Activated B cell treated with CpG ODN at 0.5 μM for 24 hours (primary cell): ENCODE results near the gene GTPBP1. TPM values are rescaled to one million over a fixed set of nuclear protein-coding genes. Genes with fewer than 3 reads are reported as not detected.

Experiments used
- ATAC-seq: fragments of 200-7000 bp; cut with Tn5 transposase; one replicate; pipeline ENCODE4 v1.10.0; 2021; ENCODE audit warnings: low read depth, mild to moderate bottlenecking, moderate library complexity
- CTCF ChIA-PET: fragments of 350-600 bp; sonication (Branson Sonifier 250); formaldehyde crosslinking; loops from one replicate; lab custom pipeline; 2021; ENCODE audit warnings: antibody characterized with exemption; lab: Charles Lee
- POLR2A ChIA-PET: fragments of 350-600 bp; sonication (Branson Sonifier 250); formaldehyde crosslinking; loops from one replicate; lab custom pipeline; 2021; ENCODE audit warnings: antibody characterized with exemption; lab: Charles Lee
- DNase-seq: peaks from one replicate; pipeline ENCODE4 v3.0.0; 2022
- H3K27ac Mint-ChIP-seq: one replicate; pipeline ENCODE4 v1.8.0; 2020; ENCODE audit warnings: mixed read lengths
- H3K27me3 Mint-ChIP-seq: one replicate; pipeline ENCODE4 v1.8.0; 2021; ENCODE audit warnings: mixed read lengths
- H3K36me3 Mint-ChIP-seq: one replicate; pipeline ENCODE4 v1.8.0; 2021; ENCODE audit warnings: low read depth, mixed read lengths
- H3K4me1 Mint-ChIP-seq: one replicate; pipeline ENCODE4 v1.8.0; 2021; ENCODE audit warnings: mixed read lengths
- H3K4me3 Mint-ChIP-seq: one replicate; pipeline ENCODE4 v1.8.0; 2020; ENCODE audit warnings: mild to moderate bottlenecking, mixed read lengths
- H3K9me3 Mint-ChIP-seq: one replicate; pipeline ENCODE4 v1.8.0; 2020; ENCODE audit warnings: mixed read lengths
- intact Hi-C: fragments of 100-400 bp; cut with micrococcal nuclease; formaldehyde crosslinking; loops from one replicate; pipeline ENCODE4 v1.15.1; 2024
- total RNA-seq: library from RNA; stranded (reverse); gene quantifications from 2 replicates; pipeline ENCODE4 v1.2.3, GENCODE V29; 2022
- TF ChIP-seq, protein P1 (sequence below): fragments of 200-600 bp; IDR thresholded peaks from one replicate; pipeline ENCODE4 v1.8.0; 2022; ENCODE audit warnings: antibody characterized with exemption, mild to moderate bottlenecking

The GTPBP1 gene
- total RNA-seq, 1 donor from 2014 or later: 103 TPM

DNA sequence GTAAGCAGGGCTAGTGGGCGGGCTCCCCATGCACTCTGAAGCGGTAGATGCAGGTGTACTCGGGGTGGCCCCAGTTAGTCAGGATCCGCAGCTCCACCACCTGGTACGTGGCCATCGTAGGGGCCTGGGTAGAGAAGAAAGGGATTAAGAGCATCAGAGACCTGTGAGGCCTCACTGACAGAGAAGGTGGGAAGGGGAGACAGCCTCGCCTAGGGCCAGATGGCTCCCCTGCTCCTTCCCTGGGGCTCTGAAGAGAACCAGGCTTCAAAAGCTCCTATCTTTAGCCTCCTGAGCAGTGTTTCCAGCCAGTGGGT, 30.5 kb downstream of the GTPBP1 start:
- intact Hi-C loops: no loop called here
- ATAC-seq (no peak), DNase-seq (no peak)
- H3K27me3 Mint-ChIP-seq: no peaks in the 10 kb centered on the region
- POLR2A ChIA-PET: interaction anchor here (1.2 to 5.5 kb wide), 3 partner anchors 12 to 27 kb away, joined by 3 to 37 read pairs (median 8); no protein-coding TSS in a partner anchor
- peak overlapping the region; percentile 65 for H3K27ac Mint-ChIP-seq
- H3K9me3 Mint-ChIP-seq: no peaks in the 10 kb centered on the region
- peaks cover 26% of the 10 kb centered on the region for H3K4me1 Mint-ChIP-seq
- H3K36me3 Mint-ChIP-seq: peaks cover 94% of the 10 kb centered on the region
- TF ChIP-seq, protein P1, sequence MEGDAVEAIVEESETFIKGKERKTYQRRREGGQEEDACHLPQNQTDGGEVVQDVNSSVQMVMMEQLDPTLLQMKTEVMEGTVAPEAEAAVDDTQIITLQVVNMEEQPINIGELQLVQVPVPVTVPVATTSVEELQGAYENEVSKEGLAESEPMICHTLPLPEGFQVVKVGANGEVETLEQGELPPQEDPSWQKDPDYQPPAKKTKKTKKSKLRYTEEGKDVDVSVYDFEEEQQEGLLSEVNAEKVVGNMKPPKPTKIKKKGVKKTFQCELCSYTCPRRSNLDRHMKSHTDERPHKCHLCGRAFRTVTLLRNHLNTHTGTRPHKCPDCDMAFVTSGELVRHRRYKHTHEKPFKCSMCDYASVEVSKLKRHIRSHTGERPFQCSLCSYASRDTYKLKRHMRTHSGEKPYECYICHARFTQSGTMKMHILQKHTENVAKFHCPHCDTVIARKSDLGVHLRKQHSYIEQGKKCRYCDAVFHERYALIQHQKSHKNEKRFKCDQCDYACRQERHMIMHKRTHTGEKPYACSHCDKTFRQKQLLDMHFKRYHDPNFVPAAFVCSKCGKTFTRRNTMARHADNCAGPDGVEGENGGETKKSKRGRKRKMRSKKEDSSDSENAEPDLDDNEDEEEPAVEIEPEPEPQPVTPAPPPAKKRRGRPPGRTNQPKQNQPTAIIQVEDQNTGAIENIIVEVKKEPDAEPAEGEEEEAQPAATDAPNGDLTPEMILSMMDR: no peak
- CTCF ChIA-PET: interaction anchor here (1.1 kb wide), 1 partner anchor 11 kb away, joined by 5 read pairs; no protein-coding TSS in a partner anchor
- H3K4me3 Mint-ChIP-seq: no peak overlapping the region

DNA sequence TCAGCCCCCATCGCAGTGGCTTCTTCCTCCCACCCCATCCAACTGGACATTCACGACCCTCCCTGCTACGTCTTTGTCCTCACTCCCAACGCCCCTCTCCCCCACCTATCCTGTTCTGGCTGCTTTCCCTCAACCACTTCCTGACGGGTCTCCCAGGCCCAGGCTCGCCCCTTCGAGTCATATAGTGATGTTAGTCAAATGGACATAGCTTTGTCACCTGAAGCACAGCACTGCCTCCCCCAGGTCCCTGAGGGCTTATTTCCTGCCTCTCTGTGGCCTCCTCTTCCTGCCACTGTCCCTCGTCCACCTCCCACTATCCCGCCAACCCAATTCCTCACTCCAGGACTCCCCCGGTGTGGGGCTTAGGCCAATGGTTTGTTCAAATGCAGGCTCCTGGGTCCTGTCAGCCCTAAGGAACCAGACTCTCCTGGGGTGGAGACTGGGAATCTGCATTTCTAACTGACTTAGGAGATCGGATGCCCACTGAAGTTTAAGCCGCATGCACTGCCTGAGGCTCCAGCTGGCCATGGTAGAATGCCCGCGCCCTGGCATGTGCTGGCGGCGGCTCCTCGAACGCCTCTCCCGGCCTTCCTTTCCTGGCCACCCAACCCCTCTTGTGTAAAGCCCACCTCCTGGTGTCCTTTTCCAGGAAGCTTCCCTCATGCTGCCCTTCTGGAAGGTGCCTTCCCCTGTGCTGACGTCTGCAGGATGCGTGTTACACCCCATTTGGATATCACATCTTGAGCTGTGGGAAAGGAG, 31.7 kb downstream of the GTPBP1 start:
- TF ChIP-seq, protein P1: no peak
- ChIA-PET POLR2A (no interaction called here), CTCF (no interaction called here)
- Mint-ChIP-seq H3K4me3 (no peak overlapping the region), H3K4me1 (peaks cover 26% of the 10 kb centered on the region), H3K27ac (peak overlapping the region; percentile 69), H3K9me3 (no peaks in the 10 kb centered on the region), H3K27me3 (no peaks in the 10 kb centered on the region), H3K36me3 (peaks cover 94% of the 10 kb centered on the region)
- intact Hi-C loops: no loop called here
- ATAC-seq (no peak), DNase-seq (no peak)

DNA sequence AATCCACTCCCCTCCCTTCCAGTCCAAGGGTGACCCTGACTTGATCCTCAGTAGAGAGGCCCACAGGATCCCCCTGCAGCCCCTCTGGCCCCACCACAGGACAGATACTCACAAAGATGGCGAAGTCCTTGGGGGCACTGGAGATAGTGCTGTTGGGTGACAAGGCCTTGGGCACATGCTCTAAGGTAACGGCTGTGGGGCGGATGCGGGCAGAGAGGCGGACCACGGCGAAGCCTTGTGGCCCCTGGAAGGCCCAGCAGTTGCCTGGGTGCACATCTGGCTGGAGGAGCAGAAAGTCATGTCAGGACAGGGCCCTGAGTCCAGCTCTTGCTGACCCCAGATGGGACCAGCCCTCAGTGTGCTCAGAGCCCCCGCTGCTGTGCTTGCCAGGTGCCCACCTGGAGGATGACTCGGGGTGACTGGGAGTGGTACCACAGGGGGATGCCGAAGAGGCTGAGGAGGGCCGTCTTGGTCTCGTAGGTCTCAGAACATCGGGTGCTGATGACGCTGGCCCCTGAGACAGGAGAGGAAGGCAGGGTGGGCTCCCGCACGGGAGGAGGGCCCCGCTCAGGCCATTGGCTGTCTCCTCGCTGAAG, 32.8 kb downstream of the GTPBP1 start:
- peaks cover 96% of the 10 kb centered on the region for H3K36me3 Mint-ChIP-seq

DNA sequence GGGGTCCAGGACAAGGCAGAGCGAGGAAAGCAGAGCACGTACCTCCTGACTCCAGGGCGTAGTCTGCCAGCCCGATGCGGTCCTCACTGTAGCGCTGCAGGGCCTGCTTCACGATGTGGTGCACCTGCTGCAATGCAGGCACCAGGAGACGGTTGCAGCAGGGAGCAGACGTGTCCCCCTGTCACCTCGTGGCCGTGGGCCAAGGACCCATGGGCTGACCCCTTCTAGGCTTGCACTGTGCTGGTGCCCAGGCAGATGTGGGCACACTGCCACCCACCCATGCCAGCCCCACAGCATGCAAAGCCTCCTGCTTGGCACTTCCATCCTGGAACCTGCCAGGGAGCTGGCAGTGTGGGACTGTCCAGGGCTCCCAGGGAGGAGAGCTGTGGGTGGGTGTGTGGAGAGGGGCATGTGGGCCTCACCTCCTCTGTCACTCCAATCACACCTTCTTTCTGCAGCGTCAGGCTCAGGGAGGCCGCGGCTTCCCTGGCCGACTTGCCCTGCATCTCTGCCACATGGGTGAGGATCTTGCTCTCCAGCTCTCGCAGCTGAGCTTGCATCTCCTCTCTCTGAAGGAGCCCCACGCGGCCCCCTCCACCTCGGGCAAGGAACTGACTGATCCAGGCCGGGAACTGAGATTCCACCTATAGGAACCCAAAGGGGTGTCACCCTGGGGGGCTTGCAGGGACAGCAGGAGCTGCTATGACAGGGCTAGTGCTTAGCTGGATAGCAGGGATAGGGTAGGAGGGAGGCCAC, 33.7 kb downstream of the GTPBP1 start:
- ChIA-PET CTCF (interaction anchor here (1.0 kb wide), 1 partner anchor 27 kb away, joined by 4 read pairs; no protein-coding TSS in a partner anchor), POLR2A (interaction anchor here (1.5 kb wide), 1 partner anchor 13 kb away, joined by 3 read pairs; no protein-coding TSS in a partner anchor)
- intact Hi-C loops: no loop called here
- no peak overlapping the region for H3K27ac Mint-ChIP-seq
- no peak overlapping the region for H3K4me3 Mint-ChIP-seq
- no peak for DNase-seq
- TF ChIP-seq, protein P1: no peak
- peaks cover 94% of the 10 kb centered on the region for H3K36me3 Mint-ChIP-seq
- no peak for ATAC-seq
- H3K4me1 Mint-ChIP-seq: peaks cover 16% of the 10 kb centered on the region
- no peaks in the 10 kb centered on the region for H3K27me3 Mint-ChIP-seq
- H3K9me3 Mint-ChIP-seq: no peaks in the 10 kb centered on the region

More for the DNA sequence above, 32.8 kb downstream of the GTPBP1 start:
- Mint-ChIP-seq H3K27me3 (no peaks in the 10 kb centered on the region), H3K4me1 (peaks cover 20% of the 10 kb centered on the region), H3K4me3 (no peak overlapping the region), H3K27ac (peak overlapping the region; percentile 61), H3K9me3 (no peaks in the 10 kb centered on the region)
- ATAC-seq (no peak), DNase-seq (no peak)
- intact Hi-C loops: no loop called here
- TF ChIP-seq, protein P1: no peak
- CTCF ChIA-PET: no interaction called here
- POLR2A ChIA-PET: no interaction called here
